Middle frontal gyrus (tissue), 1 donor: ENCODE data around the gene PSMD7.

ENCODE experiments used
- DNase-seq: peaks from one replicate; pipeline ENCODE4 v3.0.0-alpha.2; 2015; ENCODE audit warnings: low spot score; ENCODE audit errors: extremely low spot score

Gene PSMD7

DNA sequence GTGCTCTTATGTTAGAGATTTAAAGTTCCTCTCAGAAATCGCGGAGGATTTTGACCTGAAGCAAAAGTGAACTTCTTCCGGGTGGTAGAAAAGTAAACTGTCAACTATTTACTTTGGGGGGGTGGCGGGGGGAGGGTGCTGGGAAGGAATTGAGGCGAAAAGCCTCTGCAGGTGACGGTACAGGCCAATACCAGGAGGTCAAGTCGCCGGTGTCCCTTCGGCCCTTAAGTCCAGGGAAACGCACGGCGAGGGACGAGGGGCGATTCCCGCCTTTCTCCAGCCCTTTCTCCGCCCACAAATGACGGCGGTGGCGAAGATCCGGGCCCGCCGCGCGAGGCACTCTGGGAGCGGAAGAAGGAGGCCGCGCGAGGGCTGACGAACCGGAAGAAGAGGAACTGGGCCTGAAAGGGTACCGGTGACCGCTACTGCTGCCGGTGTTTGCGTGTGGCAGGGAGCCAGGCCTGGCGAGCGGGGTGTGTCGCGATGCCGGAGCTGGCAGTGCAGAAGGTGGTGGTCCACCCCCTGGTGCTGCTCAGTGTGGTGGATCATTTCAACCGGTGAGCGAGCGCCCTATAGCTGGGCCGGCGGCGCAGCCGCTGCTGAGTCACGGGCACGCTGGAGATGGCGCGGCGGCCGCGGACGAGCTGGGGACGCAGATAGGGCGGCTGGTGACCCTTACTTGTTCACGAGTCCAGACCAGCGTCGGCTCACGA, at the start of gene PSMD7:
TSS of gene PSMD7 (plus strand) at position 383 of the 713 bp plus-strand sequence. CDS start at position 484, 101 bp downstream.
- DNase-seq, result peak; percentile 88

DNA sequence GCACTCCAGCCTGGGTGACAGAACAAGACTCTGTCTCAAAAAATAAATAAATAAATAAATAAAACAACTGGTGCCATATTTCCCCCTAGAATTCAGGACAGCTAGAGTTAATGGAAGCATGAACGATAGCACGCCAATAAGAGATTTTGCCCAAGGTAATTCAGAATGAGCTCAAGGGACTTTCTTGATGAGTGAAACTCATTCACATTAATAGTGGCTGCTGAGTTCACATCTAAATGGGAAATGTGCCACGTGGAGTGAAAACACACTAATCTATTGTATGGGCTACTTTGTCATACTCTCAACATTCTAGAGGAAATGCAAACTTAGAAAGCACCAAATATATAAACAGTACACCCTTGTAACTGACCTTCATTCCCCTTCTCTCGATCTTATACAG, 47.4 kb upstream of the PSMD7 start:
- DNase-seq, result no peak

- DNase-seq, result no peak
Measured at GRCh38 chr16:74249846-74250245, 46.8 kb upstream of the PSMD7 start.

DNA sequence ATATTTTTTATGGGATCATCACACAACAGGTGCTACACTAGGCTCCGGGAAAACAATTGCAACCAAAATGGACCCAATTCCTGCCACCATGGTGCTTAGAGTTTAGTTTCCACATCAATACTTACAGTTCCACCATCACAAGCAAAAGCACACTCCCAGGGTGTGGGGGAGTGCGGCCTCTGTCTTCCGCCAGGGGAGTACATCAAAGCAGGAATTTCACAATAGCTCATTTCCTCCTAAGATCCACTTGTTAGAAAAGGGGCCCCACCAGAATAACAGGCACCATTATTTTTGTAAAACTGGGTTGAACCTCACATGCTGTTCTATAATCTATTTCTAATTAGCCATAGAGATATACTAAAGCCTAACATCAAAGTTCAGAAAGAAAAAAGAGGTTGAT, 44.3 kb upstream of the PSMD7 start:
- DNase-seq, result no peak

GRCh38 chr16:74253161-74253938, 43.3 kb upstream of the PSMD7 start:
- DNase-seq, result no peak

GRCh38 chr16:74257061-74257460, 39.6 kb upstream of the PSMD7 start:
- no peak for DNase-seq

DNA sequence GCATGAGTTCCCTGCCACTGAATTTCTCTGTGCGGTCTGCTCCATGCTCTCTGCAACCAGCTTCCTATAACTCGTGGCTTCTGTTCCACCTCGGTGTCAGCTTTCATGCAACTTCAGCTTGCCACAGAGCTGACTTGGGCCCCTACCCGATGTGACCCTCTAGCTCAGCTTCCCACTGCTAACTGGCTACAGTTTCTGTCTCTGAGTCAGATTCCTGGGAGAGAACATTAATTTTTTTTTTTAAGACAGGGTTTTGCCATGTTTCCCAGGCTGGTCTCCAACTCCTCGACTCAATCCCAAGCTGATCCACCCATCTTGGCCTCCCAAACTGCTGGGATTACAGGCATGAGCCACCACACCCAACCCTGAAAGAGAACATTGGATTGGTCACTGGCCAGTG, 35.5 kb upstream of the PSMD7 start:
- no peak for DNase-seq

- no peak for DNase-seq
Measured at GRCh38 chr16:74264811-74265210, 31.8 kb upstream of the PSMD7 start.

GRCh38 chr16:74268372-74268782, 28.2 kb upstream of the PSMD7 start:
- no peak for DNase-seq

GRCh38 chr16:74271872-74272271, 24.7 kb upstream of the PSMD7 start:
- no peak for DNase-seq

GRCh38 chr16:74275031-74275636, 21.5 kb upstream of the PSMD7 start:
- DNase-seq, result no peak

DNA sequence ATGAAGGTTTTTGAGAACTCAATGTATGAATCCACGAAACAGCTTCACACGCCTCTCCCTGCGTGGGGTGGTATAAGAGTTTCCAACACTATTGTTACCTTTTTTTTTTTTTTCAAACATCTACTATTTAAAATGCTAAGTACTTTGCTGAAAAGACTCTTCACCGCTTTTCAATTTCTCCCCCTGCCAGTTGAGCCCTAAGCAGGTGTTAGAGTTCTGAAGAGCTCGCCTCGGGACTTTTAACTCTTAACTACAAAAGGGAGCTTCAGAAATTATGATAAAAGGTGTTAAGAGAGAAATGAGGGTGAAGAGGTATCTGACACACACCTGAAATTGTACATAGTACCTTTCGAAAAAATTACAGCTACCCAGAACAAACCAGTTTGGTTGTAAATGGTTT, 20.9 kb upstream of the PSMD7 start:
- DNase-seq, result no peak

GRCh38 chr16:74277974-74278373, 18.6 kb upstream of the PSMD7 start:
- no peak for DNase-seq

- no peak for DNase-seq
Measured at GRCh38 chr16:74279266-74279665, 17.3 kb upstream of the PSMD7 start.

GRCh38 chr16:74279805-74280204, 16.8 kb upstream of the PSMD7 start:
- DNase-seq, result no peak

DNA sequence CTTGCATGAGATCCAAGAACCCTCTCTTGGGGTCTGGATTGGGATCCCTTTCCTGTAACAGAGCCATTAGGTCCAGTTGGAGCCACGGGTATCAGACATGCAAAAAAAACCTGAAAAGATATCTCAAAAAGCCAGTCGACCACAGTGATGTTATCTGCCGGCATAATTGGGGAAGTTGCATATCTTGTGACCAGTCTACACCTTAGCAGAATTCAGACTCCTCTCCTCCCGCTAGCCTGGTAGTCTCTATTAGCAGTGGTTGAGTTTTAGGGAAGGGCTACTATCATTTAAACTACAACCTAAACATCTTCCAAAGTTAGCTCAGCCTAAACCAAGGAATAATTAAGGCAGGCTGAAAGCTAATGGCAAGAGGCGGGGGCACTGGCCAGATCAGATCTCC, 16.2 kb upstream of the PSMD7 start:
- DNase-seq, result no peak

GRCh38 chr16:74281300-74281699, 15.3 kb upstream of the PSMD7 start:
- DNase-seq, result no peak

GRCh38 chr16:74283716-74284115, 12.9 kb upstream of the PSMD7 start:
- DNase-seq, result no peak

GRCh38 chr16:74288065-74288464, 8.5 kb upstream of the PSMD7 start:
- no peak for DNase-seq

- DNase-seq, result no peak
Measured at GRCh38 chr16:74290356-74290755, 6.3 kb upstream of the PSMD7 start.

- no peak for DNase-seq
Measured at GRCh38 chr16:74291176-74291575, 5.4 kb upstream of the PSMD7 start.

DNA sequence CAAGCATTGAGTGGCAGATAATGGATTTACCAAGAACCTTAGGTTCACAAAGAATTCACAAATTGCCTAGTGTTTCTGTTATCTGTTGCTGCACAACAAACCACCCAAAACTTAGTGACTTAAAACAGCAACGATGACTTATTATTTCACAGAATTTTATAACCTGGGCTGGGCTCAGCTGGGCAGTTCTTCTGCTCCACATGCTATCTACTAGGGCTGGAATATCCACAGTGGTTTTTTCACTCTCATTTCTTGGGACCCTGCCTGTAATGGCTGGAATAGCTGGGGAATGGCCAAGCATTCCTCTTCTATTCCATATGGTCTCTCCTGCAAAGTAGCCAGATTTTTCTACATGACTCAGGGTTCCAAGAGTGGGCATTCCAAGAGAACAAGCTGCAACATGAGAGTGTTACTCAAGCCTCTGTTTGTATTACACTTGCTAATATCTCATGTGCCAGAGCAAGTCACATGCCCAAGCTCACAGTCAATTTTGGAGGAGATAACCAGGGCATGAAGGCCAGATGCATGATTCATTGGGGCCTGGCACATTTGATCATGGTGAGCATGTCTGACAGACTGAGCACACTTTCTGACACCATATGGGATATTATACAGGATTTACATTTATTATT, 4.9 kb upstream of the PSMD7 start:
- DNase-seq, result no peak
